Activated T-helper 2 cell treated with anti-CD3 and anti-CD28 coated beads, Interferon-gamma antibody, Interleukin-2, Interleukin-4, amounts not matched to agents 10 μg/mL and 5 μg/mL and 100 μg/mL, durations not matched to agents 14 hours and 24 hours and 36 hours (primary cell): ENCODE data around the gene ENPP4. TPM values are rescaled to one million over a fixed set of nuclear protein-coding genes. Genes with fewer than 3 reads are reported as not detected.
"Not testable (repeated sequence)": the region's sequence is repeated elsewhere in the genome, so short reads cannot be mapped to it uniquely, and the experiment has no call there.

Source experiments
- DNase-seq: peaks from one replicate; pipeline ENCODE4 v3.0.0; 2021; ENCODE audit warnings: low spot score
- H3K27ac Mint-ChIP-seq: one replicate; pipeline ENCODE4 v1.8.0; 2021; ENCODE audit warnings: mixed read lengths
- H3K27me3 Mint-ChIP-seq: one replicate; pipeline ENCODE4 v1.8.0; 2021; ENCODE audit warnings: low read depth, mixed read lengths
- H3K36me3 Mint-ChIP-seq: one replicate; pipeline ENCODE4 v1.8.0; 2021; ENCODE audit warnings: low read depth, mixed read lengths
- H3K4me1 Mint-ChIP-seq: one replicate; pipeline ENCODE4 v1.8.0; 2021; ENCODE audit warnings: low read depth, mixed read lengths
- H3K4me3 Mint-ChIP-seq: one replicate; pipeline ENCODE4 v1.8.0; 2021; ENCODE audit warnings: low read depth, mild to moderate bottlenecking, moderate library complexity, mixed read lengths
- H3K9me3 Mint-ChIP-seq: one replicate; pipeline ENCODE4 v1.8.0; 2021; ENCODE audit warnings: mixed read lengths
- intact Hi-C: fragments of 100-400 bp; cut with micrococcal nuclease; formaldehyde crosslinking; loops from one replicate; pipeline ENCODE4 v1.15.1; 2023
- total RNA-seq: library from RNA; stranded (reverse); gene quantifications from 2 replicates; pipeline ENCODE4 v1.2.3, GENCODE V29; 2022

Gene ENPP4, protein sequence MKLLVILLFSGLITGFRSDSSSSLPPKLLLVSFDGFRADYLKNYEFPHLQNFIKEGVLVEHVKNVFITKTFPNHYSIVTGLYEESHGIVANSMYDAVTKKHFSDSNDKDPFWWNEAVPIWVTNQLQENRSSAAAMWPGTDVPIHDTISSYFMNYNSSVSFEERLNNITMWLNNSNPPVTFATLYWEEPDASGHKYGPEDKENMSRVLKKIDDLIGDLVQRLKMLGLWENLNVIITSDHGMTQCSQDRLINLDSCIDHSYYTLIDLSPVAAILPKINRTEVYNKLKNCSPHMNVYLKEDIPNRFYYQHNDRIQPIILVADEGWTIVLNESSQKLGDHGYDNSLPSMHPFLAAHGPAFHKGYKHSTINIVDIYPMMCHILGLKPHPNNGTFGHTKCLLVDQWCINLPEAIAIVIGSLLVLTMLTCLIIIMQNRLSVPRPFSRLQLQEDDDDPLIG
- total RNA-seq: 5.4 TPM in 2 replicates

DNA sequence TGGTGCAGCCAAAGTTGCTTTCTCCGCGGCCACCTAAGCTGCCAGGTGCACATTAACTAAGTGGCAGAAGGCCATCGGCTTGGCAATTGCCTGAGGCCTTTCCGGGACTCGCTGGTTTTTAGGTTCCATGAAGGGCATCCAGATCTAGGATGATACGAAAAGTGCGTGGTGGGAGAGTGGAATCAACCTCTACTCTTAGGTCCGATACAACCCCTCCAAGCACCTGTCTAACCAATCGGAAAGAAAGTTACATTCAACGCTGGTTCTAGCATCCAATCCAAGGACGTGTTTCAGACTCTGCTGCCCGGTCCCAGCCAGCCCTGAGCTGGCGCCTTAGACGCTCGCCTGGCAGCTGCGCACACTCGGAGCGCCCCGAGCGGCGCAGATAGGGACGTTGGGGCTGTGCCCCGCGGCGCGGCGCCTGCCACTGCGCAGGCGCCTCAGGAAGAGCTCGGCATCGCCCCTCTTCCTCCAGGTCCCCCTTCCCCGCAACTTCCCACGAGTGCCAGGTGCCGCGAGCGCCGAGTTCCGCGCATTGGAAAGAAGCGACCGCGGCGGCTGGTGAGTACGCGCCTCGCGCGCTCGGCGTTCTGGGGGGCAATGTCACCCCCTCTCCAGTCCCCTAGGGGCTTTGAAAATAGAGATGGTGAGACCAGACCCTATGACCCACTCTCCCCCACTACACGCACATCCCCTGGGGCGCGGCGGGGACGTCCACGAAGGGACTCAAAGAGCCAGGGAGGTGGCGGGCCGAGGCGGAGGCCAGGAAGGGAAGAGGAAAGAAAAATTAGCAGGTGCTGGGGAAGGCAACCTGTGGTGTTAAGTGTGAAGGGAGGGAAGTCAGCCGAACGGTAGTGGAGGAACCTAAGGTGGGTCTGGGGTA is at the start of gene ENPP4:
TSS of gene ENPP4 (plus strand) at position 361 of the 883 bp plus-strand sequence. CDS start 9,595 bp downstream, outside the sequence.
- intact Hi-C loops: loop anchor here (2.0 to 5.0 kb wide), 3 partner anchors 39 to 119 kb away; no protein-coding TSS in a partner anchor
- peak; percentile 88 for DNase-seq
- peak within 1 kb of the TSS; percentile 90 for H3K4me3 Mint-ChIP-seq
- H3K9me3 Mint-ChIP-seq: no peaks in the 10 kb centered on the region
- peaks cover 18% of the 10 kb centered on the region for H3K4me1 Mint-ChIP-seq
- H3K36me3 Mint-ChIP-seq: peaks cover 3% of the 10 kb centered on the region
- peak within 1 kb of the TSS; percentile 51 for H3K27ac Mint-ChIP-seq
- peaks cover 11% of the 10 kb centered on the region for H3K27me3 Mint-ChIP-seq

DNA sequence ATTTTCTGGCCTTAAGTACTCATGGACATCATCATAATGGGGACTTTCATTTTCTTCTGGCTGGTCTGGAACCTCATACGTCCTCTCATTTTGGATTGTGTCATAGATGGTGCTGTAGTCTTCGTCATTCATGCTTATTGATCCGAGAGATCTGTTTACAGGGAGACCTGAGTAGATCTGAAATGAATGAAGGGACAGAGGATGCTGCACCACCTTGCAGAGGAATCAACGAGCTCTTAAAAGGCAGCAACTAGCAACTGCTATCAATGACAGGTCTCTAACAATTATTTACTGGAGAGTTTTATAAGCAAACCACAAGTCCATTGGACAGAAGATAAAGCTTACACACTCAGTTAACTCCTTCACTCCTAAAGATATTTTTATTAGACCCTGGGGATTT is 49.7 kb upstream of the ENPP4 start:
- no peaks in the 10 kb centered on the region for H3K9me3 Mint-ChIP-seq

DNA sequence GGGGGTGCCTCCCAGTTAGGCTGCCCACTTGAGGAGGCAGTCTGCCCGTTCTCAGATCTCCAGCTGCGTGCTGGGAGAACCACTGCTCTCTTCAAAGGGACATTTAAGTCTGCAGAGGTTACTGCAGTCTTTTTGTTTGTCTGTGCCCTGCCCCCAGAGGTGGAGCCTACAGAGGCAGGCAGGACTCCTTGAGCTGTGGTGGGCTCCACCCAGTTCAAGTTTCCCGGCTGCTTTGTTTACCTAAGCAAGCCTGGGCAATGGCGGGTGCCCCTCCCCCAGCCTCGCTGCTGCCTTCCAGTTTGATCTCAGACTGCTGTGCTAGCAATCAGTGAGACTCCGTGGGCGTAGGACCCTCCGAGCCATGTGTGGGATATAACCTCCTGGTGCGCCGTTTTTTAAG is 44.1 kb upstream of the ENPP4 start:
- peaks cover 32% of the 10 kb centered on the region for H3K27me3 Mint-ChIP-seq
- H3K36me3 Mint-ChIP-seq, H3K4me1 Mint-ChIP-seq, DNase-seq, intact Hi-C loops, H3K9me3 Mint-ChIP-seq, H3K4me3 Mint-ChIP-seq, H3K27ac Mint-ChIP-seq: not testable (repeated sequence)

More for the DNA sequence above, 49.7 kb upstream of the ENPP4 start:
- no peaks in the 10 kb centered on the region for H3K36me3 Mint-ChIP-seq
- peaks cover 27% of the 10 kb centered on the region for H3K27me3 Mint-ChIP-seq
- H3K27ac Mint-ChIP-seq: no peak overlapping the region
- no peak for DNase-seq
- no peak overlapping the region for H3K4me3 Mint-ChIP-seq
- intact Hi-C loops: no loop called here
- H3K4me1 Mint-ChIP-seq: peaks cover 3% of the 10 kb centered on the region

DNA sequence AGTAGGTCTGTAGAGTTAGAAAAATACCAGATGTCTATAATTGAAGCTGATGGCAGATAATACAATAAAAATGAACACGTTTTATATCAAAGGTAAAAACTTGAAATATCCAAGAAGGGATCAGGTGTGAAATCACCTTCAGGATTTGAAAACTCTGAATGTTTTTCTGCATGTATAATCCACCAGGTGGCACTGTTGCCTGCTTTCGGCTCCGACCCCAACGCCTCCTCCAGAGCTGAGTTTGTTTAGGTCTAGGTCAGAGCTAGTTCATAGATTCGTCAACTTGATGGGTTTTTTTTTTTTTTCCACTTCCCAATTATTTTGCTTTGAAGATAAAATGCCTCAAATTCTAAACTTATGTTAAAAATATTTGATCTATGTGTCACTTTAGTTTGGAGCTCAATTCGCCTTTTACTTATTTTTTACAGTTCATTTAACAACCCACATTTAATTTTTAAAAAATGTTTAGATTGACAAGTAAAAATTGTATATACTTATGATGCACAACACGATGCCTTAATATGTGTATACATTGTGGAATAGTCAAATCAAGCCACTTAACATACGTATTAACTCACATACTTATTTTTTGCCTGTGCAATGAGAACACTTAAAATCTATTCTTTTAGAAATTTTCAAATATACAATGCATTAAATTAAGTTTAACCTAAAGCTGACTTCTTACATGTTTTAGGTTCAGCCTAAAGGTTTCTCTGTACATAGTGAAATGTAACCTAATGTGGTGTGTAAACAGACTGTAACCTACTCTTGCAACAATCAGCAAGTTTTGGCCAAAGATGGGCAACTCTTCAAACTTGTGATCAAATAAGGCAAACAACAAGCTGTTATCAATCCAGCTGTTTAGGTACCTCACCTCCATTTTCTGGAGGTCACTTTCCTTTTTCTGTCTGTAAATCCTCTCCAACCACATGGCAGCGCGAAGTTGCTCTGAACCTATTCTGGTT is 39.4 kb upstream of the ENPP4 start:
- intact Hi-C loops: loop anchor here (1.0 to 10.0 kb wide), 4 partner anchors 38 to 404 kb away; partner anchors contain the start of genes ENPP4 and RCAN2
- Mint-ChIP-seq H3K27ac (no peak overlapping the region), H3K36me3 (no peaks in the 10 kb centered on the region), H3K4me1 (peaks cover 1% of the 10 kb centered on the region), H3K4me3 (no peak overlapping the region), H3K9me3 (peaks cover 7% of the 10 kb centered on the region), H3K27me3 (peaks cover 32% of the 10 kb centered on the region)
- DNase-seq: peak; percentile 24

DNA sequence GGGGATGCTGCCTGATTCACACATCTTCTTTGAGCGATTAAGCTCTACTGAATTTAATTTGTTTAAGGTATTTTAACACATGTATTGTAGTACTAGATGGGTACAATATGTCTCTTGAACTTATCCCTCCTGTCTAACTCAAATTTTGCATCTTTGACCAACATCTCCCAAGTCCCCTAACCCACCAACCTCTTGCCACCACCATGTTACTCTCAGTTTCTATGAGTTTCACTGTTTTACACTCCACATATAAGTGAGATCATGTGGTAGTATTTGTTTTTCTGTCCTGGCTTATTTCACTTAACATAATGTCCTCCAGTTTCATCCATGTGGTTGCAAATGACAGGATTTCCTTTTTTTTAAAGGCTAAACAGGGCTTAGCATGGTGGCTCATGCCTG is 38.7 kb upstream of the ENPP4 start:
- Mint-ChIP-seq H3K27ac (no peak overlapping the region), H3K4me1 (peaks cover 1% of the 10 kb centered on the region)
- intact Hi-C loops: loop anchor here (2.0 to 10.0 kb wide), 3 partner anchors 38 to 404 kb away; partner anchors contain the start of genes ENPP4 and RCAN2

DNA sequence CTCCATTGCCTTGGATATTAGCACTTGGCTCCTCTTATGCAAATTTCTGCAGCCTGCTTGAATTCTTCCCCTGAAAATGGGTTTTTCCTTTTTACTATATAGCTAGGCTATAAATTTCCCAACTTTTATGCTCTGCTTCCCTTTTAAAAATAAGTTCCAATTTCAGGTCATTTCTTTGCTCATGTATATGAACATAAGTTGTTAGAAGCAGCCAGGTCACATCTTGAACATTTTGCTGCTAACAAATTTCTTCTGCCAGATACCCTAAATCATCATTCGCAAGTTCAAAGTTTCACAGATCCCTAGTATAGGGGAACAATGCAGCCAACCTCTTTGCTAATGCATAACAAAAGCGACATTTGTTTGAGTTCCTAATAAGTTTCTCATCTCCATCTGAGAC is 34.5 kb upstream of the ENPP4 start:
- H3K4me1 Mint-ChIP-seq: peaks cover 1% of the 10 kb centered on the region
- no peaks in the 10 kb centered on the region for H3K36me3 Mint-ChIP-seq
- H3K27ac Mint-ChIP-seq: no peak overlapping the region
- H3K27me3 Mint-ChIP-seq: peaks cover 20% of the 10 kb centered on the region
- H3K4me3 Mint-ChIP-seq: no peak overlapping the region
- DNase-seq: no peak
- peaks cover 11% of the 10 kb centered on the region for H3K9me3 Mint-ChIP-seq
- intact Hi-C loops: loop anchor here (10.0 kb wide), 2 partner anchors 160 to 400 kb away; partner anchors contain the start of gene RCAN2

More for the DNA sequence above, 38.7 kb upstream of the ENPP4 start:
- H3K9me3 Mint-ChIP-seq: peaks cover 11% of the 10 kb centered on the region
- H3K27me3 Mint-ChIP-seq: peaks cover 32% of the 10 kb centered on the region
- no peak overlapping the region for H3K4me3 Mint-ChIP-seq
- H3K36me3 Mint-ChIP-seq: no peaks in the 10 kb centered on the region
- no peak for DNase-seq

DNA sequence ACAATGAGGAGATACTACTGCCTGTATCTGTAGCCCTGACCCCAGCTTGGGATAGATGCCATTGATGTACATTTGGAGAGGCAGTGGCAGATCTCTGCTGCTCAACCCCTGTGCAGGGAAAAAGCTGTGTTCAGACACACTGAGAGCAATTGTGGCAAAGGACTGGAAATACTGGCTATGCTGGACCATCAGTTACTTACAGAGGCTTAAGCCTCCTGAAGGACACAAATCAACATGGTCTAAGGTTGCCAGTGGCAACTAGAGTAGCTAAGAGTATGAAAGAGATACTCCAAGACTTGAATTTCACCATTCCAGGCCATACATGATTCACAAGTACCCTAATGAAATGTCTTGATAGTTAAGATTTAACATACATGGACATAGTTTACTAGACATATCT is 32.4 kb upstream of the ENPP4 start:
- Mint-ChIP-seq H3K27ac (no peak overlapping the region), H3K4me3 (no peak overlapping the region), H3K4me1 (no peaks in the 10 kb centered on the region), H3K9me3 (peaks cover 11% of the 10 kb centered on the region), H3K36me3 (no peaks in the 10 kb centered on the region), H3K27me3 (peaks cover 12% of the 10 kb centered on the region)
- DNase-seq: no peak
- intact Hi-C loops: loop anchor here (10.0 kb wide), 2 partner anchors 163 to 397 kb away; partner anchors contain the start of gene RCAN2

DNA sequence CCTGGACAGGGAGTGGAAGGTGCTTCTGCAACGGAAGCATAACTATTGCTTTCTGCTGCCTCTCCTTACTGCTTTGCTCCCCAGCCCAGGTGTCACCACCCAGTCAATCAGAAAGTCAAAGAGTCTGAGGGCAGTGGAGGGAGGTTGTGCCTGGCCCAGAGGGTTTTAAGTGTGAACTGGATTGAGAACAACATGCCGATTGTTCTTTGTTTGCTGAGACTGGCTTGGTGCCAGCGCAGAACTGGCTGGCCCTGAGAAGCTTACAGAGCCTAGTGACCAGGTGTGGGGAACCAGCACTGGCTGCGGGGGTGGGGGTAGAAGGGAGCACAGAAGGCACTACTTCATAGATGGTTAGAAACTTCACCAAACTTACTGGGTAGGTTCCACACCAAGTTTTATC is 31.1 kb upstream of the ENPP4 start:
- Mint-ChIP-seq H3K27ac (no peak overlapping the region), H3K9me3 (peaks cover 11% of the 10 kb centered on the region), H3K36me3 (no peaks in the 10 kb centered on the region), H3K4me1 (no peaks in the 10 kb centered on the region), H3K4me3 (no peak overlapping the region), H3K27me3 (peaks cover 4% of the 10 kb centered on the region)
- intact Hi-C loops: loop anchor here (10.0 kb wide), 2 partner anchors 164 to 396 kb away; partner anchors contain the start of gene RCAN2
- no peak for DNase-seq

DNA sequence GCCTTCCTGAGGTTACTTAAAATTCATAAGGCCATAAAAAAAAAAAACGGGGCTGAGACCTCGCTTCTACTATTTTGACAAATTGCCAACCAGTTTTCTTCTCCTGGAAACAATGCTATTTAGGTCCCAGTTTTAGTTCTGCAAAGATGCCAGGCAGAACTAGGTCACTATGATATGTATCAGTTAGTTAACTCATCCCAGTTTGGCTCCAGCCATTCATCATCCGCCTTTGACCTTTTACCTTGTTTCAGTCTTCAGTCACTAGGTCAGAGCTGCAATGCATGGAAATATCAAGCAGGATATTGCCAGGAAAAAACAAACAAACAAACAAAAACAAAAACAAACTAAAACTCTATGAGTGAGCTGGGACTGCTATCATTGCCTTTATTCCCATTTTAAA is 29.8 kb upstream of the ENPP4 start:
- Mint-ChIP-seq H3K9me3 (peaks cover 8% of the 10 kb centered on the region), H3K27ac (no peak overlapping the region), H3K36me3 (no peaks in the 10 kb centered on the region), H3K27me3 (peaks cover 2% of the 10 kb centered on the region), H3K4me3 (no peak overlapping the region), H3K4me1 (no peaks in the 10 kb centered on the region)
- no peak for DNase-seq
- intact Hi-C loops: loop anchor here (10.0 kb wide), 2 partner anchors 165 to 395 kb away; partner anchors contain the start of gene RCAN2

DNA sequence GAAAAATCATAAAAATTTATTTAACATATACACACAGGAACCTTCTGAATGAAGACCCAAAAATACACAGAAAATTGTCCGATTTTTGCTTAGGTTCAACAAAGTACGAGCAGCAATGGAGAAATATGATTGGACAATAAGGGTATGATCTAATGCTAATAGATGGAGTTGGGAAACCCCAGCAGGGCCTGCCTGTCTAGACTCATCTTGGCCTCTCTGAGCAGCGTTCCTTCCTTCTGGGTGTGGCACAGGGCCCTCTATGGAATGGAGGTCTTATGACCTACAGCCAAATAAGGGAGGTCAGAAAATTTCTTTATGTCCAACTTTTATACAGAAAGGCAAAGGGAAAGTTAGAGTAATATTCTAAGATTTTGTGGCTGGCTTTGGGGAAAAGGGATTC is 27.7 kb upstream of the ENPP4 start:
- peaks cover 2% of the 10 kb centered on the region for H3K27me3 Mint-ChIP-seq
- H3K4me3 Mint-ChIP-seq: no peak overlapping the region
- no peaks in the 10 kb centered on the region for H3K36me3 Mint-ChIP-seq
- H3K4me1 Mint-ChIP-seq: no peaks in the 10 kb centered on the region
- no peak overlapping the region for H3K27ac Mint-ChIP-seq
- H3K9me3 Mint-ChIP-seq: no peaks in the 10 kb centered on the region
- intact Hi-C loops: no loop called here
- no peak for DNase-seq

DNA sequence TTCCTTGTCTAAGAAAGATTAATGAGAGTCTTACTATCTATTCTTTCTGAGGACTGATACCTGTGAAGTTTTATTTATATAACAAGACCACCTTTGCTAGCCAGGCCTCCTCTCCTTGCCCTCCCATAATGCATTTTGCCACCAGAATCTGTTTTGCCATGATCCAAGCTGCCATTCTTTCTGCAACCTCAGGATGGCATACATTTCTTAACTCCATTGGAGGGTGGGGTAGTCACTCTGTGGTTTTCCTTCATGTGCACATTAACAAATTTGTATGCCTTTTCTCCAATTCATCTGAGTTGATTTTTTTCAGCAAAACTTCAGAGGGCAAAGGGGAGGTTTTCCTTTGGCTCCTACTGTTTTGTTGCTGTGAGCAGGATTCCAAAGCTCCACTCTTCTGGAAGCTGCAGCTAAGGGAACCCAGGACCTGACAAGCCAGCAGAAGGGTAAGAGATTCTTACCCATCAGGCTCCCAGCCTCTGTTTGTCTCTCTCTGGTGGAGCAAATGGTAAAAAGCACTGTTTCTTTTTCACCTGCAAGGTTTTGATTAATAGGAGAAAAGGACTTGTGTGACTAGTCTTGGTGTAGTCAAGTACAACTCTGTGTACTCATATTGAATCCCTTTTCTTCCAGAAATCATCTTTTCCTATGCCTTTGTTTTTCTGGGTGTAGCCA is 26.2 kb upstream of the ENPP4 start:
- H3K36me3 Mint-ChIP-seq: no peaks in the 10 kb centered on the region
- DNase-seq: no peak
- peaks cover under 1% of the 10 kb centered on the region for H3K9me3 Mint-ChIP-seq
- H3K27me3 Mint-ChIP-seq: no peaks in the 10 kb centered on the region
- H3K4me1 Mint-ChIP-seq: no peaks in the 10 kb centered on the region
- intact Hi-C loops: no loop called here
- no peak overlapping the region for H3K27ac Mint-ChIP-seq
- no peak overlapping the region for H3K4me3 Mint-ChIP-seq
